Activated T-helper 9 cell treated with anti-CD3 and anti-CD28 coated beads, Interleukin-2, amount 50 U/mL, for 16 hours (primary cell): Measurements from ENCODE around the gene SLC4A1AP.

ENCODE experiments used
- DNase-seq: peaks from one replicate; pipeline ENCODE4 v3.0.0-alpha.2; 2020; ENCODE audit warnings: low read depth

Gene SLC4A1AP

GRCh38 chr2:27702302-27702701 lies 38.6 kb downstream of the SLC4A1AP start:
- no peak for DNase-seq

DNA sequence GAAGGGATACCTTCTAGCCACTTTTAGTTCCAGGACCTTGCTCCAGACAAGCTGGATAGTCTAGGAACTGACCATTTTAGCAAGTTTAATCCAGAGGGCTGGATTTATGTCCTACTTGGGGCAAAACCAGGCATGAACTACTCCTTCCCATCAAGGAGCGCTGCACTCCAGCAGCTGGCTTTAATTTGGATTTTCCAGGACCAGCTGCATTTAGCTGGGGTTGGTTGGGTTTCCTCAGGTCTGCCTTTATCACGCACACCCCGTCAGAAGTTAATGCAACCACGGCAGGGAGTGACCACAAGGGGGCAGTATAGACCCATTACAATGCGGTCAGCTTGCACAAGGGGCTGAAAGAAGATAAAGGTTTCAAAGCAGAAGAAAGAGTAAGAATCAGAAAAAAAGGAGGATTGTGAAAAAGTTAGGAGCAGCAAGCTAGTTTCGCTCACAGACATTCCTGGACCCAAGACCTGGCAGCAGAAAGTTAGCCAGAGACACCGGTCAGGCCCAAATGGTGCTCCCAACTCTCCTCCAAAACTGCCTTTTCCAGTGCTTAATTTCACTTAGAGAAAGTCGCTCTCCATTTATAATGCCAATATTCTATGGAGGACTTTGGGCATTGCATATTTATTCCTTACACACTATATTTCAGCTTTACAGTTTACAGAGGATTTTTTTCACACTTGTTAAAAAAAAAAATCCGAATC lies 40.1 kb downstream of the SLC4A1AP start:
- DNase-seq, result peak; percentile 76

- no peak for DNase-seq
Observed at GRCh38 chr2:27704342-27704876, 40.7 kb downstream of the SLC4A1AP start.

- no peak for DNase-seq
Observed at GRCh38 chr2:27705851-27706622, 42.3 kb downstream of the SLC4A1AP start.

GRCh38 chr2:27707462-27708256 lies 44.0 kb downstream of the SLC4A1AP start:
- DNase-seq, result no peak

GRCh38 chr2:27708257-27708654 lies 44.6 kb downstream of the SLC4A1AP start:
- DNase-seq, result no peak

- no peak for DNase-seq
Observed at GRCh38 chr2:27708666-27709065, 45.0 kb downstream of the SLC4A1AP start.

DNA sequence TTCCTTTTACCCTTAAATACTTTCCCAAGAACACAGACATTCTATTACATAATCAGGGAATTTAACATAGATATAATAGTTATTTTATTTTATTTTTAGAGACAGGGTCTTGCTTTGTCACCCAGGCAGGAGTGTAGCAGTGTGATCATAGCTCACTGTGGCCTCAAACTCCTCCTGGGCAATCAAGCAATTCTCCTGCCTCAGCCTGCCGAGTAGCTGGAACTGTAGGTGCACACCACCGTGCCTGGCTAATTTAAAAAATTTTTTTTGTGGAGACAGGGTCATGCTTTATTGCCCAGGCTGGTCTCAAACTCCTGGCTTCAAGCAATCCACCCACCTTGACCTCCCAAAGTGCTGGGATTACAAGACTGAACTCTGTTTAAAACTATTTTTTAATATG lies 45.6 kb downstream of the SLC4A1AP start:
- no peak for DNase-seq

DNA sequence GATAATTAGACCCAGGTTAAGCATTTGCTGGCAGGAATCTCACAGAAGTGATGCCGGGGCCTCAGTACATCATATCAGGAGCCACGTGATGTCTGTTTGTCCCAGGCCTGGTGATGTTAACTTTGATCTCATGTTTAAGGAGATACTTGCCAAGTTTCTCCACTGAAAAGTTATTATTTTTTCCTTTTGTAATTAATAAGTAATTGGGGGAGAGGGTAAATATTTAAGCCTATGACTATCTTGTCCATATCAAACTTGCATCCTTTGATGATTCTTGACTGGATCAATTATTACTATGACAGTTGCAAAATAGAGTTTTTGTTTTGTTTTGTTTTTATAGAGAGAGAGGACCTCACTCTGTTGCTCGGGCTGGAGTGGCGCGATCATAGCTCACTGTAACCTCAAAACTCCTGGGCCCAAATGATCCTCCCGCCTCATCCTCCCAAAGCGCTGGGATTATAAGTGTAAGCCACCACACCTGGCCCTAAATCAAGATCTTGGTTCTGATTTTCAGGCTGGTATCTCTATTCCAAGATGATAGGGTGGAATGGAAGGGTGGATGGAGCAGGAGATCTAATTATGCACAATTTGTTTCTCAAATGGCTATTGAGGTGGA lies 46.4 kb downstream of the SLC4A1AP start:
- no peak for DNase-seq

- DNase-seq, result no peak
Observed at GRCh38 chr2:27710640-27711430, 47.1 kb downstream of the SLC4A1AP start.

DNA sequence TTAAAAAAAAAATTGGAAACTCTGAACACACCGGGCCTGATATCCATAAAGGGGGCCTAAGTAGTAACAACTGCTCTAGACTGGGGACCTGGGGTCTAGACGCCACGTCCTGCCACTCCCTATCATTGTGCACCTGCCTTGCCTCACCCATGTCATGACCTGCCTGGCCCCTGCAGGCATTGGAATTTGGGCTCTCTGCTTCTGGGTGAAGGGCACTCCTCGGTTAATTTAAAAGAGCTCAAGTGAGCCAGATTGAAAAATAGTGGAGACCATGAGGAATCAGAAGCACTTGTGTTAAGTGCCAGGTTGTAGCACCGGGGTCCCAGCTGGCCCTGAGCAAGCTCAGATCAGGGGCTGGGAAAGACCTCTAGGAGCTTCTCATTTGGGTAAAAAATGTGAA lies 48.1 kb downstream of the SLC4A1AP start:
- DNase-seq, result no peak

DNA sequence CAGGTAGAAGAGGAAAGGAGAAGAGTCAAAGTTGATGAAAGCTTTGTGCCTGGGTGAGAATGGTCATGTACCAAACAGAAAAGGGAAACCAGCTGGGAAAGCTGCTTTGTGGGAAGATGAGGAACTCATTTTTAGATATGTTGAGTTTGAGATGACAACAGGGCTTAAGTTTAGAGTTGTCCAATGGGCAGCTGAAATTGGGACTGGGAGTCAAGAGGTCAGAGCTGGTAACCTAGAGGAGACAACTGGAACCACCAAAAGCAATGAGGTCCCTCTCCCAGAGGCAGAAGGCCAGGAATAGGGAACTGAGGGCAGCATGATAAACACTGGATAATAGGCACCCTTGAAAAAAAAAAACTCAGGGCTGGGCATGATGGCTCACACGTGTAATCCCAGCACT lies 48.8 kb downstream of the SLC4A1AP start:
- no peak for DNase-seq

- DNase-seq, result no peak
Observed at GRCh38 chr2:27713201-27713600, 49.5 kb downstream of the SLC4A1AP start.

GRCh38 chr2:27714053-27714452 lies 50.4 kb downstream of the SLC4A1AP start:
- no peak for DNase-seq

DNA sequence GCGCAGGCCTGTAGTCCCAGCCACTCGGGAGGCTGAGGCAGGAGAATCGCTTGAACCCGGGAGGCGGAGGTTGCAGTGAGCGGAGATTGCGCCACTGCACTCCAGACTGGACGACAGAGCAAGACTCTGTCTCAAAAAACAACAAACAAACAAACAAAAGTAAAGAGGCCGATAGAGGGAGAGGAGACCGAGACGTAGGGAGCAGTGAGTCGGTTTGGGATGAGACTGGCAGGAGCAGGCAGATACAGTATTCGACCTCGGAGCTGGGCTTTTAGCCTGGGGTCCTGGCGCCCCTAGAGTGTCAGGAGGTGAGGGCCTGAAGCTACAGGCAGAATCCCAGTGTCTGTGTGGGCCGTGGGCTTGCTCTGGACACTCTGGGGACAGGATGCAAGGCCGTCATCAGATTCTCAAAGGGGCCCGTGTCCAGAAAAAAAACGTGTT lies 51.2 kb downstream of the SLC4A1AP start:
- DNase-seq, result no peak

DNA sequence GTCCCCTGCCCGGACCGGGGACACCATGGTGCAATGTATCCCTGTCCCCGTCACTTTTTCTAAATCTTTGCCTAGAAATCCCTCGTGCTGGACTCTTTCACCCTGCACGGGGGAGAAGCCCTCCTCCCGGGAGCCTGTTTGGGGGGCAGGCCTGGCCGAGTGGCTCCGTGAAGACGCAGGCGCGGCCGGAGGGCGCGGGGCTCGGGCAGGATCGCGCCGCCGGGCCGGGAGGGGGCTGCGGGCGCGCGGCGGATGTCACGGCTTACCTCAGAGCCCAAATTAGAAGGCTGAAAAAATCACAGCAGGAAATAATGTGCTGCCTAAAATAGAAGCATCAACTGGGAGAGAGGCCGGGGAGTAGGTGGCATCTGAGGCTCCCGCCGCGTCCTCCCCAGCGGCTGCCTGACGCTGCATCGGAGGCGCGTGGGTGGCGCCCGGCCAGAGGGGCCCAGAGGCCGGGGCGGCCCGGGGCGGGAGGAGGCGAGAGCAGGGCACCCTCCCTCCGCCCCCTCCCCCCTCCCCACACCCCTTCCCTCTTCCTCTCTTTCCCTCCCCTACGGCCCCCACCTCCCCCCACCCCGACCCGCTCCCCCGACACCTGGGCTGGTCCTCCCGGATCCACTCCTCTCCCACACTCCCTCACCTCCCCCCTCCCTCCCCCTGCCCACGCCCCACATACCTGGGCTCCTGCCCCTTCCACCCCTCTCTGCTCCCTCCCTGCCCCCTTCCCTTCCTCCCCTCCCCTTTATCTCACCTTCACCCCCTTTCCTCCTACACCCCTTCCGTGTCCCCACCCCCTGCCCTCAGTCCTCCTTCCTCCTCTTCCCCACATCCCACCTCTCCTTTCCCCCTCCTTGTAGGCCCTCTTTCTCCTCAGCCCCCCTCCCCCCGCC lies 51.9 kb downstream of the SLC4A1AP start:
- peak; percentile 18 for DNase-seq

GRCh38 chr2:27716301-27717069 lies 52.8 kb downstream of the SLC4A1AP start:
- DNase-seq, result no peak

- DNase-seq, result no peak
Observed at GRCh38 chr2:27717070-27717795, 53.5 kb downstream of the SLC4A1AP start.
